Cerebellar cortex (tissue), 1 donor: ENCODE data around the gene ASMT.
"Not testable (repeated sequence)": the region's sequence is repeated elsewhere in the genome, so short reads cannot be mapped to it uniquely, and the experiment has no call there.

ENCODE experiments used
- DNase-seq: peaks from one replicate; pipeline ENCODE4 v3.0.0-alpha.2; 2015; ENCODE audit warnings: low spot score

ASMT gene

GRCh38 chrX:1652011-1652811 lies 37.4 kb downstream of the ASMT start:
- peak; percentile 43 for DNase-seq

- no peak for DNase-seq
Observed at GRCh38 chrX:1656379-1656778, 41.5 kb downstream of the ASMT start.

GRCh38 chrX:1657367-1658070 lies 42.7 kb downstream of the ASMT start:
- DNase-seq, result peak; percentile 5

GRCh38 chrX:1658071-1658491 lies 43.2 kb downstream of the ASMT start:
- DNase-seq, result no peak

- DNase-seq, result no peak
Observed at GRCh38 chrX:1659664-1660461, 45.0 kb downstream of the ASMT start.

- DNase-seq, result peak; percentile 12
Observed at GRCh38 chrX:1661048-1661921, 46.4 kb downstream of the ASMT start.

- no peak for DNase-seq
Observed at GRCh38 chrX:1661922-1662221, 47.0 kb downstream of the ASMT start.

- DNase-seq, result no peak
Observed at GRCh38 chrX:1667566-1667965, 52.7 kb downstream of the ASMT start.

- peak; percentile 34 for DNase-seq
Observed at GRCh38 chrX:1673337-1673736, 58.5 kb downstream of the ASMT start.

GRCh38 chrX:1676866-1677265 lies 62.0 kb downstream of the ASMT start:
- no peak for DNase-seq

- DNase-seq, result no peak
Observed at GRCh38 chrX:1679238-1679637, 64.4 kb downstream of the ASMT start.

- no peak for DNase-seq
Observed at GRCh38 chrX:1681439-1681838, 66.6 kb downstream of the ASMT start.

GRCh38 chrX:1681856-1682255 lies 67.0 kb downstream of the ASMT start:
- DNase-seq, result not testable (repeated sequence)

GRCh38 chrX:1682501-1682900 lies 67.6 kb downstream of the ASMT start:
- DNase-seq, result not testable (repeated sequence)

- not testable (repeated sequence) for DNase-seq
Observed at GRCh38 chrX:1684883-1685282, 70.0 kb downstream of the ASMT start.

GRCh38 chrX:1685444-1685880 lies 70.6 kb downstream of the ASMT start:
- DNase-seq, result not testable (repeated sequence)

GRCh38 chrX:1686642-1687041 lies 71.8 kb downstream of the ASMT start:
- no peak for DNase-seq
